AG08395 (cell line): ENCODE data around the gene FCN2.

Source experiments
- DNase-seq: peaks from one replicate; pipeline ENCODE4 v3.0.0; 2012; ENCODE audit warnings: mixed read lengths, low spot score

Gene FCN2

GRCh38 chr9:134869554-134870300 is 10.9 kb upstream of the FCN2 start:
- no peak for DNase-seq

GRCh38 chr9:134870301-134870694 is 10.3 kb upstream of the FCN2 start:
- no peak for DNase-seq

- no peak for DNase-seq
Measured at GRCh38 chr9:134870746-134871662, 9.6 kb upstream of the FCN2 start.

- no peak for DNase-seq
Measured at GRCh38 chr9:134871697-134872340, 8.8 kb upstream of the FCN2 start.

GRCh38 chr9:134872482-134873231 is 8.0 kb upstream of the FCN2 start:
- DNase-seq: no peak

- DNase-seq: no peak
Measured at GRCh38 chr9:134875371-134875770, 5.2 kb upstream of the FCN2 start.

- no peak for DNase-seq
Measured at GRCh38 chr9:134877541-134877940, 3.1 kb upstream of the FCN2 start.

GRCh38 chr9:134879664-134880483 is 736 bp upstream of the FCN2 start:
- no peak for DNase-seq

GRCh38 chr9:134881313-134881670 is 682 bp downstream of the FCN2 start:
- DNase-seq: no peak

- DNase-seq: no peak
Measured at GRCh38 chr9:134882204-134882785, 1.7 kb downstream of the FCN2 start.

GRCh38 chr9:134883040-134883782 is 2.6 kb downstream of the FCN2 start:
- no peak for DNase-seq

GRCh38 chr9:134884492-134884891 is 3.9 kb downstream of the FCN2 start:
- DNase-seq: no peak

- DNase-seq: no peak
Measured at GRCh38 chr9:134885001-134885678, 4.5 kb downstream of the FCN2 start.

- no peak for DNase-seq
Measured at GRCh38 chr9:134885679-134886412, 5.2 kb downstream of the FCN2 start.

GRCh38 chr9:134886413-134886913 is 5.9 kb downstream of the FCN2 start:
- DNase-seq: no peak

GRCh38 chr9:134887219-134887618 is 6.6 kb downstream of the FCN2 start:
- no peak for DNase-seq

GRCh38 chr9:134887686-134888602 is 7.3 kb downstream of the FCN2 start:
- DNase-seq: no peak
